Measurements from ENCODE around the gene INPP4B.
"Not testable (repeated sequence)": the region's sequence is repeated elsewhere in the genome, so short reads cannot be mapped to it uniquely, and the experiment has no call there.

The INPP4B gene

DNA sequence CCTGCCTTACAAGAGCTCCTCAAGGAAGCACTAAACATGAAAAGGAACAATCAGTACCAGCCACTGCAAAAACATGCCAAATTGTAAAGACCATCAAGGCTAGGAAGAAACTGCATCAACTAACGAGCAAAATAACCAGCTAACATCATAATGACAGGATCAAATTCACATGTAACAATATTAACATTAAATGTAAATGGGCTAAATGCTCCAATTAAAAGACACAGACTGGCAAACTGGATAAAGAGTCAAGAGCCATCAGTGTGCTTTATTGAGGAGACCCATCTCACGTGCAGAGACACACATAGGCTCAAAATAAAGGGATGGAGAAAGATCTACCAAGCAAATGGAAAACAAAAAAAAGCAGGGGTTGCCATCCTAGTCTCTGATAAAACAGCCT, 777.8 kb downstream of the INPP4B start:
- not testable (repeated sequence) for DNase-seq (ENCODE audit: low spot score)

DNA sequence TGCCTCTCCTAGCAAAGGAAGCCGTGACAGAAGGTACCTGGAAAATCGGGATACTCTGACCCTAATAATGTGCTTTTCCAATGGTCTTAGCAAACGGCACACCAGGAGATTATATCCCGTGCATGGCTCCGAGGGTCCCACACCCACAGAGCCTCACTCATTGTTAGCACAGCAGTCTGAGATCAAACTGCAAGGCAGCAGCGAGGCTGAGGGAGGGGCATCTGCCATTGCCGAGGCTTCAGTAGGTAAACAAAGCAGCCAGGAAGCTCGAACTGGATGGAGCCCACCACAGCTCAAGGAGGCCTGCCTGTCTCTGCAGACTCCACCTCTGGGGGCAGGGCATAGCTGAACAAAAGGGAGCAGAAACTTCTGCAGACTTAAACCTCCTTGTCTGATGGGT, 779.5 kb downstream of the INPP4B start:
- not testable (repeated sequence) for DNase-seq (ENCODE audit: low spot score)

GRCh38 chr4:142065086-142065647, 780.9 kb downstream of the INPP4B start:
- DNase-seq (ENCODE audit: low spot score) = no peak

DNA sequence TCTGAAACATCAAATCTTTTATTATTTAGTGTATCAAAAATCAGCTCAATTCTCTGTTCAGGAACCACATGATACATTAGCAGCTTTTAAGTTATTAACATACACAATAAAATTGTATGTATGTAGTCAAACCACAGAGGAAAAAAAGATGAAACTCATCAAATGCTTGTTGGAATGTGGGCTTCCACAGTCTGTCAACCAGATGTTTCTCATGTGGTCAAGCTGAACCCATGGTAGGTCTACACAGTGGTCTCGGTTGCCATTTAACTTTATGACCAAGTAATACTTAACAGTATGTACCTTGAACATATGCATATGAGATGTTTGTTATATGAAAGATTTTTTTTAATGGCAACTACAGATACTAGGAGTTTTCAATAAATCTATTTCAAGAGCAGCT, 781.9 kb downstream of the INPP4B start:
- DNase-seq (ENCODE audit: low spot score) = no peak

- no peak for DNase-seq (ENCODE audit: low spot score)
Measured at GRCh38 chr4:142045996-142046395, 800.1 kb downstream of the INPP4B start.

GRCh38 chr4:142044271-142044670, 801.8 kb downstream of the INPP4B start:
- no peak for DNase-seq (ENCODE audit: low spot score)

- DNase-seq (ENCODE audit: low spot score) = no peak
Measured at GRCh38 chr4:142043509-142043908, 802.6 kb downstream of the INPP4B start.

DNA sequence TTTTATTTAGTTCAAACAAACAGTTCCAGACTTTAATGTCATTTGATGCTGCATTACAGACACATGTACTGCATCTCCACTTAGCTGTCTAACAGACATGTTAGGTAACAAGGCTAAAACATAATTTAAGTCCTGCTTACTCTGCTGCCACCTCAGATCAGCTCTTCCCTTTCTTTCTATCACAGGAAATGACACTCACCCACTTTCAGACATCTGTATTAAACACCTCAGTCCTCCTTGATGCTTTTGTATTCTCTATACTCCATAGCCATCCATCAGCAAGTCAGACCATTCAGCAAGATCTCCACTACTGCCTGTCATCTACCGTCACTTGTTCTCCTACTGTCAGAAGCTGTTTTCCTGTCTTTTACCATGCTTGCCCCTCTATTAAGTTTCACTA, 804.3 kb downstream of the INPP4B start:
- no peak for DNase-seq (ENCODE audit: low spot score)

DNA sequence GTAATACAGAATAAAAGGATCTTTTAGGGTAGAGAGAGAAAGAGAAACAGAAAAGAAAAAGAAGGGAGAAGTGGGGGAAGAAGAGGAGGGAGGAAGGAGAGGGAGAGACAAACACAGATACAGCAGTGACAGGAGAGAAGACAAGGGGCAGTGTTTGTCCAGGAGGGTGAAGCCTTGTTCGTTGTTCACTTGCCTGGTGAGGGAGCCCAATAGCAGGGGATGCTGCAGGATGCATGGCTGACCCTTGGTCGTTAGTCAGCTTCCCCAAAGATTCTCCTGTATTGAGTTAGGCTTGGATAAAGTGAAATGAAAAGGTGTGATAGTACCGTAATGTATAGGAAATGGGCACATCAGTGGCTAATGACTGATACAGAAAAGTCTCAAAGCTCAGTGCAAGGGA, 806.1 kb downstream of the INPP4B start:
- DNase-seq (ENCODE audit: low spot score) = no peak

GRCh38 chr4:142036795-142037583, 809.1 kb downstream of the INPP4B start:
- DNase-seq (ENCODE audit: low spot score) = no peak

- no peak for DNase-seq (ENCODE audit: low spot score)
Measured at GRCh38 chr4:142035566-142035965, 810.5 kb downstream of the INPP4B start.

GRCh38 chr4:142034101-142034500, 812.0 kb downstream of the INPP4B start:
- DNase-seq (ENCODE audit: low spot score) = no peak

GRCh38 chr4:142030010-142030409, 816.1 kb downstream of the INPP4B start:
- DNase-seq (ENCODE audit: low spot score) = no peak

- no peak for DNase-seq (ENCODE audit: low spot score)
Measured at GRCh38 chr4:142021761-142022160, 824.3 kb downstream of the INPP4B start.

DNA sequence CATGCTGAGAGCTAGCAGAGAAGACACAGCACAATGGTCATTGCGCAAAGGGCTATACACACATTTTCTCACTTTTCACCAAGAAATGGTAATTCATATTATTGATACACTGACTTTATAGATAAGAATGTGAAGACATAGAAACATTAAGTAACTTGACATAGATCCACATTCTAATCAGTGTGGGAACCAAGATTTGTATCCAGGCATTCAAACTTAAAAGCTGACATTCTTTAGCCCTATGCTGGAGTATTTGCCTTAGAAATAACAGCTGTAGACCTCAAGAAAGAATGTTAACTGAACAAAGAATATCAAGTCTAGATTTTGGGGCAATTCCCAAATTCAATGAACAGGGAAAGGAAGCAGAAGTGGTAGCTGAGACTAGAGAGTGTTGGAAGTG, 824.9 kb downstream of the INPP4B start:
- DNase-seq (ENCODE audit: low spot score) = no peak

DNA sequence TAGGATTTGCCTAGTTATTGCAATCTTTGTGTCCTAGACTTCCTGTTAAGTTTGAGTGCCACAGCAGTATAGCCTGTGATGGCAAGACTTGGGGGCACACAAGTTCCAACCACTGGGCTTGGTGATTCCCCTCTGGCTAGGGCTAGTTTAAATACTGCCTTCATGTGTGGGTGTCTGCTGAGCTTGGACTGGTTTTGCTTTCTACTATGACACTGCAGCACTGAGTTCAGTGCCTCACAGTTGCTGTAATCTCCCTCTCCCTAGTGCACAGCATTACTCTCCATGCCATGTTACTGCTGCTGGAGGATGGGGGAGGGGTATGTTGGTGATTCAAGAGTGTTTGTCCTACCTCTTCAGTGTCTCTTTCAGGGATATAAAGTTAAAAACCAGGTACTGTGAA, 830.1 kb downstream of the INPP4B start:
- DNase-seq (ENCODE audit: low spot score) = no peak

- DNase-seq (ENCODE audit: low spot score) = no peak
Measured at GRCh38 chr4:142009751-142010150, 836.4 kb downstream of the INPP4B start.

- no peak for DNase-seq (ENCODE audit: low spot score)
Measured at GRCh38 chr4:142005519-142005918, 840.6 kb downstream of the INPP4B start.

- DNase-seq (ENCODE audit: low spot score) = no peak
Measured at GRCh38 chr4:141999446-142000143, 846.5 kb downstream of the INPP4B start.

DNA sequence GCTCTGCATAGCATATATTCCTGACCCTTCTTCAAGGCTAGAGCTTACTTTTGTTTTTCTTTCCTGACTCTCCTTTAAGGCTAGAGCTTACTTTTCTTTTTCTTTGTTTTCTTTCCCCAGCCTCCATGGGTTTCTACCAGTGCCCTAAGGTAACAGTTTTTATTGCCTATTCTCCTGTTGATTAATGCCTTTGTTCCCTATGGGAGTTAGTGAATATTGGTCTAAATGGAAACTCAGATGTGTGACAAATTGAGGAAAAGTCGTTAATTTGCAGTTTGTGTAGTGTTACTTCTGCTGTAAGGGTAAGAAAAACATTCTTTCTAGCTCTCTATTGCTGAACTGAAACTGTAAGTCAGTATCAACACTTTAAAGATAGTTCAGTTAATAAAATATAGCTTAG, 851.0 kb downstream of the INPP4B start:
- no peak for DNase-seq (ENCODE audit: low spot score)

- no peak for DNase-seq (ENCODE audit: low spot score)
Measured at GRCh38 chr4:141977433-141977832, 868.7 kb downstream of the INPP4B start.

Measured in hematopoietic multipotent progenitor cell treated with erythropoietin and hydrocortisone succinate and interleukin-3 and kit ligand, for 17 days (in vitro differentiated cells).